ENCODE results near the gene TSHR. TPM values are rescaled to one million over a fixed set of nuclear protein-coding genes. Genes with fewer than 3 reads are reported as not detected.
A peak's percentile ranks its signal among the peaks of the same experiment; 100 is the strongest.
"Not testable (repeated sequence)": the region's sequence is repeated elsewhere in the genome, so short reads cannot be mapped to it uniquely, and the experiment has no call there.

TSHR gene
- total RNA-seq, 1 donor: not detected

GRCh38 chr14:80951491-80951890, 3.9 kb upstream of the TSHR start:
- no peak overlapping the region for H3K4me2 ChIP-seq (ENCODE audit: insufficient read depth, low read length)
- no peaks in the 10 kb centered on the region for H3K79me2 ChIP-seq (ENCODE audit: insufficient read depth, low read length)
- no peak for TF ChIP-seq CTCF (IDR thresholded peaks at IDR 0.05; ENCODE audit: extremely low read depth, low read depth, low read length)
- H3K4me1 ChIP-seq (ENCODE audit: insufficient read depth, low read length): no peaks in the 10 kb centered on the region
- H3K27ac ChIP-seq (ENCODE audit: low read depth, low read length): no peak overlapping the region
- no peak overlapping the region for H3K4me3 ChIP-seq (ENCODE audit: insufficient read depth, low read length)
- DNase-seq (ENCODE audit: insufficient read length, low spot score, missing footprints): no peak
- no peaks in the 10 kb centered on the region for H4K20me1 ChIP-seq (ENCODE audit: insufficient read depth, low read length)
- H2AFZ ChIP-seq (ENCODE audit: low read length): no peak overlapping the region
- no peaks in the 10 kb centered on the region for H3K9me3 ChIP-seq (ENCODE audit: low read depth, low read length)
- no peaks in the 10 kb centered on the region for H3K36me3 ChIP-seq (ENCODE audit: insufficient read depth, low read length)
- peaks cover 9% of the 10 kb centered on the region for H3K27me3 ChIP-seq (ENCODE audit: insufficient read depth, low read length)

GRCh38 chr14:80953211-80953610, 2.2 kb upstream of the TSHR start:
- H3K4me3 ChIP-seq (ENCODE audit: insufficient read depth, low read length); H2AFZ ChIP-seq (ENCODE audit: low read length); DNase-seq (ENCODE audit: insufficient read length, low spot score, missing footprints): not testable (repeated sequence)

GRCh38 chr14:80954687-80955299, 628 bp upstream of the TSHR start:
- Histone ChIP-seq H3K4me3 (ENCODE audit: insufficient read depth, low read length) (peak overlapping the region; percentile 73), H4K20me1 (ENCODE audit: insufficient read depth, low read length) (no peaks in the 10 kb centered on the region), H3K9me3 (ENCODE audit: low read depth, low read length) (no peaks in the 10 kb centered on the region), H3K36me3 (ENCODE audit: insufficient read depth, low read length) (no peaks in the 10 kb centered on the region), H2AFZ (ENCODE audit: low read length) (peak overlapping the region; percentile 87), H3K27me3 (ENCODE audit: insufficient read depth, low read length) (peaks cover 27% of the 10 kb centered on the region), H3K4me2 (ENCODE audit: insufficient read depth, low read length) (peak overlapping the region; percentile 84), H3K4me1 (ENCODE audit: insufficient read depth, low read length) (no peaks in the 10 kb centered on the region), H3K79me2 (ENCODE audit: insufficient read depth, low read length) (no peaks in the 10 kb centered on the region), H3K27ac (ENCODE audit: low read depth, low read length) (no peak overlapping the region)
- peak; percentile 95 for DNase-seq (ENCODE audit: insufficient read length, low spot score, missing footprints)
- peak; percentile 81 for TF ChIP-seq CTCF (IDR thresholded peaks at IDR 0.05; ENCODE audit: extremely low read depth, low read depth, low read length)

More at GRCh38 chr14:80953211-80953610, 2.2 kb upstream of the TSHR start:
- H3K9me3 ChIP-seq (ENCODE audit: low read depth, low read length); H3K4me2 ChIP-seq (ENCODE audit: insufficient read depth, low read length); H3K79me2 ChIP-seq (ENCODE audit: insufficient read depth, low read length); H3K36me3 ChIP-seq (ENCODE audit: insufficient read depth, low read length); H4K20me1 ChIP-seq (ENCODE audit: insufficient read depth, low read length); H3K27ac ChIP-seq (ENCODE audit: low read depth, low read length); H3K4me1 ChIP-seq (ENCODE audit: insufficient read depth, low read length): not testable (repeated sequence)
- peaks cover 26% of the 10 kb centered on the region for H3K27me3 ChIP-seq (ENCODE audit: insufficient read depth, low read length)

GRCh38 chr14:80956102-80956501, 681 bp downstream of the TSHR start:
- Histone ChIP-seq H3K27ac (ENCODE audit: low read depth, low read length) (no peak overlapping the region), H4K20me1 (ENCODE audit: insufficient read depth, low read length) (no peaks in the 10 kb centered on the region), H3K4me3 (ENCODE audit: insufficient read depth, low read length) (no peak overlapping the region), H3K79me2 (ENCODE audit: insufficient read depth, low read length) (no peaks in the 10 kb centered on the region), H3K4me2 (ENCODE audit: insufficient read depth, low read length) (no peak overlapping the region), H3K4me1 (ENCODE audit: insufficient read depth, low read length) (no peaks in the 10 kb centered on the region), H3K27me3 (ENCODE audit: insufficient read depth, low read length) (peaks cover 27% of the 10 kb centered on the region), H3K9me3 (ENCODE audit: low read depth, low read length) (no peaks in the 10 kb centered on the region), H2AFZ (ENCODE audit: low read length) (no peak overlapping the region), H3K36me3 (ENCODE audit: insufficient read depth, low read length) (no peaks in the 10 kb centered on the region)
- no peak for DNase-seq (ENCODE audit: insufficient read length, low spot score, missing footprints)
- TF ChIP-seq CTCF (IDR thresholded peaks at IDR 0.05; ENCODE audit: extremely low read depth, low read depth, low read length): no peak
